Esophagus muscularis mucosa (tissue), 4 donors: Measurements from ENCODE around the gene BTRC. TPM values are rescaled to one million over a fixed set of nuclear protein-coding genes. Genes with fewer than 3 reads are reported as not detected.
"Not testable (repeated sequence)": the region's sequence is repeated elsewhere in the genome, so short reads cannot be mapped to it uniquely, and the experiment has no call there.

ENCODE experiments used
- DNase-seq: peaks from one replicate; pipeline ENCODE4 v3.0.0-alpha.2; 2017; ENCODE audit errors: extremely low spot score
- H3K27ac ChIP-seq, 4 donors: fragments of 200-600 bp; sonication (generic); replicated peaks in 1 of 4; 1 replicate in 3 of 4; 2 replicates in 1 of 4; pipeline ENCODE4 v1.5.1; 2016 to 2019; ENCODE audit warnings: mild to moderate bottlenecking in 1 of 4
- H3K27me3 ChIP-seq, 4 donors: fragments of 200-600 bp; sonication (generic); one replicate each; pipeline versions ENCODE4 v1.5.1 to v1.6.0; 2016 to 2019
- H3K36me3 ChIP-seq, 4 donors: fragments of 200-600 bp; sonication (generic); one replicate each; pipeline ENCODE4 v1.5.1; 2016 to 2019
- H3K4me1 ChIP-seq, 4 donors: fragments of 200-600 bp; sonication (generic); one replicate each; pipeline ENCODE4 v1.5.1; 2016 to 2019
- H3K4me3 ChIP-seq, 4 donors: fragments of 200-600 bp; sonication (generic); 1 replicate in 2 of 4; 2 replicates in 2 of 4; pipeline ENCODE4 v1.5.1; 2016 to 2019; ENCODE audit warnings: mild to moderate bottlenecking in 4 of 4, moderate library complexity in 1 of 4
- H3K9me3 ChIP-seq, 4 donors: fragments of 200-600 bp; sonication (generic); 1 replicate in 3 of 4; 2 replicates in 1 of 4; pipeline ENCODE4 v1.5.1; 2016 to 2019
- EP300 ChIP-seq: sonication (generic); formaldehyde crosslinking; IDR thresholded peaks from one replicate; pipeline ENCODE4 v1.6.1; 2017; ENCODE audit warnings: antibody characterized with exemption
- POLR2A ChIP-seq: fragments of 450-650 bp; IDR thresholded peaks from one replicate; pipeline ENCODE4 v1.6.1; 2017; ENCODE audit warnings: antibody characterized with exemption, moderate library complexity, mild to moderate bottlenecking, low read depth
- POLR2AphosphoS5 ChIP-seq, 2 donors: sonication (generic); formaldehyde crosslinking; IDR thresholded peaks; one replicate each; pipeline ENCODE4 v1.6.1; 2017; ENCODE audit warnings: antibody characterized with exemption in 2 of 2
- WGBS: methylation state at CpG from one replicate; pipeline ENCODE4 v1.1.5; 2018; 5-methylcytosine and 5-hydroxymethylcytosine counted together
- intact Hi-C: fragments of 100-400 bp; cut with DNase I; formaldehyde crosslinking; loops from one replicate; pipeline ENCODE4 v1.15.1; 2023
- total RNA-seq, 4 donors: library from RNA; depleted of rRNA; stranded (reverse); fragments of >200 nt; gene quantifications; one replicate each; pipeline versions ENCODE4 v1.1.0 to v1.2.1, GENCODE V29; 2016
- TF ChIP-seq, protein P1 (sequence below), 3 experiments: fragments of 200-600 bp in 2 of 3; fragments of 450-650 bp in 1 of 3; sonication (generic) in 2 of 3; IDR thresholded peaks; one replicate each; pipeline ENCODE4 v1.5.1; 2017 to 2019; ENCODE audit warnings: antibody characterized with exemption in 3 of 3, mild to moderate bottlenecking in 2 of 3, moderate library complexity in 1 of 3

Gene BTRC
- total RNA-seq, 4 donors from 2014 or later = 10.1 to 20.0 (median 10.4) TPM

DNA sequence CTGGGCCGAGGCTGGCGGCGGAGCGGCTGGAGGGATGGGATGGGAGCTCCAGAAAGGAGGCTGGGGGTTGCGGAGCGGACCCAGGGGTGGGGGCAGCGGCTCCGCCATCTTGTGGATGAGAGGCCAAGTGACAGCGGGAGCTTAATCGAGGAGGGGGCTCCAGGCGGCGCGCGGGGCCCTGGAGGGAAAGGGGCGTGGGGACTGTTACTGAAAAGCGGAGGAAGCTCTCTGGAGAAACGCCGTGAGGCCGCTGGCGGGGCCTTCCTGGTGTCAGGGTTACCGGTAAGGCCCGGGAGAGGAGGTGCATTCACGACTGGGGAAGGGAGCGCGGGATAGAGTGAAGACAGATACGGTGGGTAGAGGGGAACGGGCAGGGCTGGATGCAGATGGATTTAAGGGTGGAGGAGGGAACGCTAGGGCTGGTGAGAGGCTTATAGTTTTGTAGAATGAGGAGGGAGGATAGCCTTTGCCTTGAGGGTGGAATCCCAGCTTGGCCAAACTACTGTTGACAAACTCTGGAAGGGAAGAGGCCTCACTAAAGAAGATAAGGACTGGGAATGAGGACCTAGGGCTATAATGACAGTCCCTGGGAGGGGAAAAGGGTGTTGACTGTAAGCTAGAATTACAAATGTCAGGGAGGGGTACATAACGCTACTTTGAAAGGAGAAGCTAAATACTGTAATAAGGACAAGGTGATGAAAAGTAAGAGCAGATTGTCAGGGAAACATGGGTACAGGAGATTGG lies 535 bp downstream of the BTRC start:
- H3K4me3 ChIP-seq = peak overlapping the region; percentile 78 to 97 (median 92)
- H3K27me3 ChIP-seq = no peaks in the 10 kb centered on the region
- TF ChIP-seq POLR2AphosphoS5 (IDR thresholded peaks at IDR 0.05) = no peak
- DNase-seq = no peak
- peak overlapping the region; percentile 89 to 96 (median 90) for H3K27ac ChIP-seq
- WGBS = under 1% methylated on average over 29 of the region's 29 CpGs
- no peaks in the 10 kb centered on the region for H3K9me3 ChIP-seq
- intact Hi-C loops = loop anchor here (10.0 kb wide), 1 partner anchor 140 kb away; no protein-coding TSS in a partner anchor
- peaks cover 16 to 36% (median 22%) of the 10 kb centered on the region in 4 donors for H3K4me1 ChIP-seq
- H3K36me3 ChIP-seq = no peaks in the 10 kb centered on the region

DNA sequence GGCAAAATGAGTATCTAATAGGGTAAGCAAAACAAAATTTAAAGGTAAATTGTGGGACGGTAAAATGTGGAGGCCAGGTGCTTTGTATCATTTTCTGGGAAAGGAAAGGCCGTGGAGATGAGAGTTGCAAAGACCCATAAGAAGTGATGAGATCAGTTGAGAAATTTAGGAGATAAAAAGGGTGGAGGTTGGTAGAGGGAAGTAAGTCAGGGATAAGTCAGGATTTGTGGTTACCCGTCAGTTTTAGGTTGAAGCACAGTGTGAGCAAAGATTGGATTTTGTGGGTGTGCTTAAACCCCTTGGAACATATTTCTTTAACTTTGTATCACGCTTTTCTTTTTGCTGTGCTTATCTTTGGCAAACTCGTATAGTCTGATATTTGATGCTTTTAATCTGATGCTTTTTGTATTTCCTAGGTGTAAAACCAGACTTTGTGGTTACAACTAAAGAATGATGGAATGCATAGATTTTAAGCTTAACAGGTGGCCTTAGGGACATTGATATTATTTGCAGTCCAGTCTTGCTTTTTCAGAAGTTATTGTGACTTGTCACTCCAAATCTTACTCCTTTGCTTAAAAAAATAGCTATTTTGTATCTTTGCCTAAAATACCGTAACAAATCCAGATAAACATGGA lies 1.2 kb downstream of the BTRC start:
- no peaks in the 10 kb centered on the region for H3K27me3 ChIP-seq
- H3K4me1 ChIP-seq = peaks cover 16 to 36% (median 22%) of the 10 kb centered on the region in 4 donors
- TF ChIP-seq POLR2AphosphoS5 (IDR thresholded peaks at IDR 0.05) (no peak), POLR2A (no peak), EP300 (no peak)
- TF ChIP-seq, protein P1, sequence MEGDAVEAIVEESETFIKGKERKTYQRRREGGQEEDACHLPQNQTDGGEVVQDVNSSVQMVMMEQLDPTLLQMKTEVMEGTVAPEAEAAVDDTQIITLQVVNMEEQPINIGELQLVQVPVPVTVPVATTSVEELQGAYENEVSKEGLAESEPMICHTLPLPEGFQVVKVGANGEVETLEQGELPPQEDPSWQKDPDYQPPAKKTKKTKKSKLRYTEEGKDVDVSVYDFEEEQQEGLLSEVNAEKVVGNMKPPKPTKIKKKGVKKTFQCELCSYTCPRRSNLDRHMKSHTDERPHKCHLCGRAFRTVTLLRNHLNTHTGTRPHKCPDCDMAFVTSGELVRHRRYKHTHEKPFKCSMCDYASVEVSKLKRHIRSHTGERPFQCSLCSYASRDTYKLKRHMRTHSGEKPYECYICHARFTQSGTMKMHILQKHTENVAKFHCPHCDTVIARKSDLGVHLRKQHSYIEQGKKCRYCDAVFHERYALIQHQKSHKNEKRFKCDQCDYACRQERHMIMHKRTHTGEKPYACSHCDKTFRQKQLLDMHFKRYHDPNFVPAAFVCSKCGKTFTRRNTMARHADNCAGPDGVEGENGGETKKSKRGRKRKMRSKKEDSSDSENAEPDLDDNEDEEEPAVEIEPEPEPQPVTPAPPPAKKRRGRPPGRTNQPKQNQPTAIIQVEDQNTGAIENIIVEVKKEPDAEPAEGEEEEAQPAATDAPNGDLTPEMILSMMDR (IDR thresholded peaks at IDR 0.05) = no peak
- intact Hi-C loops = loop anchor here (10.0 kb wide), 1 partner anchor 140 kb away; no protein-coding TSS in a partner anchor
- WGBS = 43% methylated on average over 6 of the region's 6 CpGs
- no peak for DNase-seq
- peak overlapping the region; percentile 78 to 97 (median 92) for H3K4me3 ChIP-seq
- H3K27ac ChIP-seq = peak overlapping the region; percentile 89 to 96 (median 90)
- no peaks in the 10 kb centered on the region for H3K9me3 ChIP-seq
- no peaks in the 10 kb centered on the region for H3K36me3 ChIP-seq

DNA sequence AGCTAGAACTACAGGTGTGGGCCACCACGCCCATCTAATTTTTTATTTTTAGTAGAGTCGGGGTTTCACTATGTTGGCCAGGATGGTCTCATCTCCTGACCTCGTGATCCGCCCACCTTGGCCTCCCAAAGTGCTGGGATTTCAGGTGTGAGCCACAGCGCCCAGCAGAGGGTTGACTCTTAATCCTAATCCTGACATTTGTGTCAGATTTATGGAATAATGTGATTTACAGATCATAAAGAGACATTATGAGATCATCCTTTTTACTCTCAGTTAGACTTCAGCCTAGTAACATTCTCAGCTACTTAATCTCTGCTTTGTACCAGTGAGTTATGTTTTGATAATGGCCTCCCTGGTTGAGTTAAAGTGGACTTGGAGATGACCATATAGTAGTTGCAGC lies 2.2 kb downstream of the BTRC start:
- H3K4me1 ChIP-seq = peaks cover 16 to 36% (median 22%) of the 10 kb centered on the region in 4 donors
- H3K27me3 ChIP-seq = no peaks in the 10 kb centered on the region
- TF ChIP-seq POLR2AphosphoS5 (IDR thresholded peaks at IDR 0.05) (no peak), EP300 (no peak), POLR2A (no peak)
- TF ChIP-seq, protein P1 (IDR thresholded peaks at IDR 0.05) = no peak
- no peaks in the 10 kb centered on the region for H3K9me3 ChIP-seq
- no peaks in the 10 kb centered on the region for H3K36me3 ChIP-seq
- H3K4me3 ChIP-seq = no peak overlapping the region
- DNase-seq = no peak
- whole genome bisulfite sequencing = 88% methylated on average over 5 of the region's 5 CpGs
- intact Hi-C loops = loop anchor here (10.0 kb wide), 1 partner anchor 141 kb away; no protein-coding TSS in a partner anchor
- H3K27ac ChIP-seq = no peak overlapping the region

DNA sequence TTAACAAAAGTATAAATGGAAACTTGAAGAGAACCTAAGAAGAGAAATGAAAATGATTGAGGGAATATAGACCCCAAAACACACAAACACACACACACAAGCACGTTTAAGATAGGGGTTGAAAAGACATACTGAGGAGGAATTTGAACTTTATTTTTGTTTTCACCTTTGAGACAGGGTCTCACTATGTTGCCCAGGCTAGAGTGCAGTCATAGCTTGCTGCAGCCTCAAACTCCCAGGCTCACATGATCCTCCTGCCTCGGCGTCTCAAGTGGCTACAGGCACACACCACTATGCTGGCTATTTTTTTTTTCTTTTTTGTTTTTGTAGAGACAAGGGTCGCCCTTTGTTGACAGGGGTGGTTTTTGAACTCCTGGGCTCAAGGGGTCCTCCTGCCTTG lies 4.0 kb downstream of the BTRC start:
- no peak for DNase-seq
- no peaks in the 10 kb centered on the region for H3K36me3 ChIP-seq
- H3K4me3 ChIP-seq = no peak overlapping the region
- H3K4me1 ChIP-seq = peaks cover 16 to 36% (median 22%) of the 10 kb centered on the region in 4 donors
- 87% methylated on average over 4 of the region's 4 CpGs for WGBS
- intact Hi-C loops = loop anchor here (10.0 kb wide), 1 partner anchor 143 kb away; no protein-coding TSS in a partner anchor
- H3K27me3 ChIP-seq = no peaks in the 10 kb centered on the region
- no peaks in the 10 kb centered on the region for H3K9me3 ChIP-seq
- no peak overlapping the region for H3K27ac ChIP-seq
- TF ChIP-seq, protein P1 (IDR thresholded peaks at IDR 0.05) = no peak
- TF ChIP-seq EP300 (no peak), POLR2AphosphoS5 (IDR thresholded peaks at IDR 0.05) (no peak), POLR2A (no peak)

GRCh38 chr10:101358706-101359300 lies 4.8 kb downstream of the BTRC start:
- Histone ChIP-seq H3K9me3 (no peaks in the 10 kb centered on the region), H3K4me1 (peaks cover 11 to 33% (median 21%) of the 10 kb centered on the region in 4 donors), H3K36me3 (no peaks in the 10 kb centered on the region), H3K4me3 (no peak overlapping the region), H3K27me3 (no peaks in the 10 kb centered on the region), H3K27ac (no peak overlapping the region)
- TF ChIP-seq, protein P1 (IDR thresholded peaks at IDR 0.05) = no peak
- TF ChIP-seq POLR2AphosphoS5 (IDR thresholded peaks at IDR 0.05) (no peak), EP300 (no peak), POLR2A (no peak)
- intact Hi-C loops = loop anchor here (10.0 kb wide), 1 partner anchor 144 kb away; no protein-coding TSS in a partner anchor
- 63% methylated on average over 5 of the region's 5 CpGs for WGBS
- no peak for DNase-seq

GRCh38 chr10:101360090-101360489 lies 6.1 kb downstream of the BTRC start:
- H3K4me3 ChIP-seq, intact Hi-C loops, H3K27ac ChIP-seq, DNase-seq, H3K27me3 ChIP-seq, H3K36me3 ChIP-seq, H3K9me3 ChIP-seq: not testable (repeated sequence)
- peaks cover 12 to 33% (median 22%) of the 10 kb centered on the region in 4 donors for H3K4me1 ChIP-seq
- WGBS = 90% methylated on average over 8 of the region's 8 CpGs

DNA sequence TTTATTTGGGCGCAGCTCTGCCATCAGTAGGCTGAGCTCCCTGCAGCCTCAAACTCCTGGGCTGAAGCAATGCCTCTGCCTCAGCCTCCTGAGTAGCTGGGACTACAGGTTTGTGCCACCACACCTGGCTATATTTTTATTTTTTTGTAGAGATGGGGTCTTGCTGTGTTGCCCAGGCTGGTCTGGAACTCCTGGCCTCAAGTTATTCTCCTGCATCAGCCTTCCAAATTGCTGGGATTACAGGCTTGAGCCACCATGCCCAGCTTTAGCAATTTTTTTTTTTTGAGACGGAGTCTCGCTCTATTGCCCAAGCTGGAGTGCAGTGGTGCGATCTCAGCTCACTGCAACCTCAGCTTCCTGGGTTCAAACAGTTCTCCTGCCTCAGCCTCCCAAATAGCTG lies 6.9 kb downstream of the BTRC start:
- H3K27me3 ChIP-seq, DNase-seq, H3K4me3 ChIP-seq, H3K36me3 ChIP-seq, H3K27ac ChIP-seq, intact Hi-C loops, H3K9me3 ChIP-seq: not testable (repeated sequence)
- peaks cover 6 to 25% (median 17%) of the 10 kb centered on the region in 4 donors for H3K4me1 ChIP-seq
- WGBS = 94% methylated on average over 4 of the region's 4 CpGs
